GM18499 (cell line): ENCODE measurements around the gene AGXT.

Experiments used
- ATAC-seq: cut with Tn5 transposase; IDR thresholded peaks from one replicate; pipeline ENCODE4 v1.9.1; 2021; ENCODE audit warnings: moderate number of reproducible peaks; ENCODE audit not compliant: insufficient read depth, unreplicated experiment

The AGXT gene

GRCh38 chr2:240884221-240884620 lies 15.6 kb downstream of the AGXT start:
- no peak for ATAC-seq

GRCh38 chr2:240884745-240885144 lies 16.1 kb downstream of the AGXT start:
- ATAC-seq: no peak

- ATAC-seq: no peak
These were observed 16.9 kb downstream of the AGXT start for GRCh38 chr2:240885566-240885965.

- ATAC-seq: no peak
These were observed 17.5 kb downstream of the AGXT start for GRCh38 chr2:240886023-240886565.

GRCh38 chr2:240886678-240887609 lies 18.3 kb downstream of the AGXT start:
- no peak for ATAC-seq

GRCh38 chr2:240887631-240888030 lies 19.0 kb downstream of the AGXT start:
- ATAC-seq: no peak

- ATAC-seq: no peak
These were observed 19.7 kb downstream of the AGXT start for GRCh38 chr2:240888130-240888889.

- no peak for ATAC-seq
These were observed 20.4 kb downstream of the AGXT start for GRCh38 chr2:240888890-240889573.

- no peak for ATAC-seq
These were observed 21.3 kb downstream of the AGXT start for GRCh38 chr2:240889601-240890560.

GRCh38 chr2:240890691-240891090 lies 22.1 kb downstream of the AGXT start:
- ATAC-seq: no peak

GRCh38 chr2:240891492-240892340 lies 23.1 kb downstream of the AGXT start:
- no peak for ATAC-seq

- no peak for ATAC-seq
These were observed 23.7 kb downstream of the AGXT start for GRCh38 chr2:240892356-240892755.

GRCh38 chr2:240892925-240893324 lies 24.3 kb downstream of the AGXT start:
- no peak for ATAC-seq

- no peak for ATAC-seq
These were observed 24.8 kb downstream of the AGXT start for GRCh38 chr2:240893363-240893844.

- no peak for ATAC-seq
These were observed 25.4 kb downstream of the AGXT start for GRCh38 chr2:240894006-240894405.

GRCh38 chr2:240894836-240895558 lies 26.4 kb downstream of the AGXT start:
- ATAC-seq: no peak

- ATAC-seq: no peak
These were observed 27.2 kb downstream of the AGXT start, which contains the start of gene MAB21L4 for GRCh38 chr2:240895656-240896388. Gene MAB21L4, minus strand, starts transcription at chr2:240896156. Its CDS starts 159 bp downstream, at chr2:240895997.
